Kidney glomerular epithelial cell (primary cell): ENCODE data around the gene USP20.
"Not testable (repeated sequence)": the region's sequence is repeated elsewhere in the genome, so short reads cannot be mapped to it uniquely, and the experiment has no call there.

Experiments
- DNase-seq: peaks from one replicate; lab custom pipeline; 2025; lab: John Stamatoyannopoulos, UW

USP20 gene

DNA sequence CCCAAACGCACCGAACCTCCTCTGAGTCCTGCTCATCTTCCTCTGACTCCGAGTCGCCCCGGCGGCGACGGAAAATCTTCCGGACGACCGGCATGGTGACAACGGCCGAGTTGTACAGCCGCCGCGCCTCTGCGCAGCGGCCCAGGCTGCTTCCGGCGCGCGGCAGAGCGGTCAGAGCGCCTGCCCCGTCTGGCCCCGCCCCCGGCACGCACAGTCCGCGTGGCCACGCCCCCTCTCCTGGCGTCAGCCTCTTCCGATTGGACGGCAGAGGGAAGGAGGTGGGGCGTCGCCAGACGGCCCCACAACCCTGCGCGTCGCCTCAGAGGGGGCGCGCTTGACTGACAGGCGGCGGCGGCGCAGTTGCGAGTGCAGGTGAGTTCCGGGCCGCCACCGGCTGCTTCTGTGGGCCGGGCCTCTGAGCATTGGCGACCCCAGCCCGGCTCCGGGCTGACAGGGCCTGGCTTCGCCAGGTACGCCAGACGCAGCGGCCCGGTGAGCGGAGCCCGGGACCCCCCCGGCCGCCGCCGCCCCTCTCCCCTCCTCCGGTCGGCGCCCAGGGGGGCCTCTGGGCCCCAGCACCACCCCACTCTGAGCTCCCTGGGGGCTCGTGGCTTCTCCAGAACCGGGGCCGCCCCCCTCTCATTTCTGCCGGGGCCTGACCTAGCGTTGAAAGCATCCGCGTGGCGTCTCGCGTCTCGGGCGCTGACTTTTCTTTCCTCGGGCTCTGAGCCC, at the start of gene USP20, which contains the start of gene C9orf78:
TSS of gene USP20 (plus strand) at position 331 of the 732 bp plus-strand sequence. CDS start 17,098 bp downstream, outside the sequence.
TSS of gene C9orf78 (minus strand) at position 148 of the 732 bp plus-strand sequence. CDS start at position 94, 54 bp downstream.
- peak; percentile 84 for DNase-seq

DNA sequence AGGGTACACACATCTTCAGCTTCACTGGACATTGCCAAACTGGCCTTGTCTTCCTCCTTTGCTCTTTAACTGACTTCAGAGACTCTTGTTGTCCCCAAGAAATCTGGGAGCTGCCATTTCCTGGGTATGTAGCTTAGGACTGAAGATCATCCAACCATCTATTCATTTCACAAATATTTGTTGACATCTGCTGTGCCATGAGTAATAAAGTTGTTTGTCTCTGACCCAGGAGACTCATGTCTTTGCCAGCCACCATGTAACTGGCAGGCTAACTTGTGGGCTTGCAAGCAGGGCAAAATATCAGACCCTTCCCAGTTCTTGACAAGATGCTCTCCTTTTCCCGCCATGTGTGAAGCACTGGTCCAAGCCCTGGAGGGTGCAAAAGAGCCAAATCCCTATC, 49.4 kb upstream of the USP20 start:
- no peak for DNase-seq

DNA sequence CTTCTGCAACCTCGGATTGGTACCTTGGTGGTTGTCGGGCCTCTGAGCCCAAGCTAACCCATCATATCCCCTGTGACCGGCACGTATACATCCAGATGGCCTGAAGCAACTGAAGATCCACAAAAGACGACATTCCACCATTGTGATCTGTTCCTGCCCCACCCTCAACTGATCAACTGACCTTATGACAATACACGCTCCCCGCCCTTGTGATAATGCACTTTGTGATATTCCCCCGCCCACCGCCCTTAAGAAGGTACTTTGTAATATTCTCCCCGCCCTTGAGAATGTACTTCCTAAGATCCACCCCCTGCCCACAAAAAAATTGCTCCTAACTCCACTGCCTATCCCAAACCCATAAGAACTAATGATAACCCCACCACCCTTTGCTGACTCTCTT, 48.8 kb upstream of the USP20 start:
- DNase-seq, result no peak

DNA sequence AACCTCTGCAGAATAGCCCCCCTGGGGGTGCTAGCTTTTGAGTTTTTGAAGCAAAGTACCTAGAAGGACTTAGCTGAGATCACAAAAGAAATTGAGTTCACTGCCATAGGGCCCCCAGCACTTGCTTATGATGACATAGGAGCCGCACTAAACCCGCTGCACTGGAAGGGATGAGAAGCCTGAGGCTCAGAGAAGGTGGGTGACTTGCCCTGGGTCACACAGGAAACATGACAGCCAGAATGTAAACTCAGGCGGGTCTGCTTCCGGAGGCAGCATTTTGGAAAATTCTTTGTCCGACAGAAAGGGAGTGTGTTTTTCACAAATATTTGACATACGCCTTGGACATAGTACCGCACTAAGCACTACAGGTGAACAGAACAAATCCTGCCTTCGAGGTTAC, 40.7 kb upstream of the USP20 start:
- no peak for DNase-seq

DNA sequence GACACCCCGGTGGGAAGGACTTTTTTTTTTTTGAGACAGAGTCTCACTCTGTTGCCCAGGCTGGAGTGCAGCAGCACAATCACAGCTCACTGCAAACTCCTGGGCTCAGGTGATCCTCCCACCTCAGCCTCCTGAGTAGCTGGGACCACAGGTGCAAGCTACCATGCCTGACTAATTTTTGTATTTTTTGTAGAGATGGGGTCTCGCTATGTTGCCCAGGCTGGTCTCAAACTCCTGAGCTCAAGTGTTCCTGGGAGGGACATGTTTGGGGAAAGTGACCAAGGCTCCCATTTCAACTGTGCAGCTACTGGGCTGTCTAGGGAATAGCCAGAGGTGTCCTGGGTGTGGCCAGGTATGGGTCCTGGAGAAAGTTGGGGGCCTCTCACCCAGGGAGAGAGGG, 39.2 kb upstream of the USP20 start:
- DNase-seq, result not testable (repeated sequence)

DNA sequence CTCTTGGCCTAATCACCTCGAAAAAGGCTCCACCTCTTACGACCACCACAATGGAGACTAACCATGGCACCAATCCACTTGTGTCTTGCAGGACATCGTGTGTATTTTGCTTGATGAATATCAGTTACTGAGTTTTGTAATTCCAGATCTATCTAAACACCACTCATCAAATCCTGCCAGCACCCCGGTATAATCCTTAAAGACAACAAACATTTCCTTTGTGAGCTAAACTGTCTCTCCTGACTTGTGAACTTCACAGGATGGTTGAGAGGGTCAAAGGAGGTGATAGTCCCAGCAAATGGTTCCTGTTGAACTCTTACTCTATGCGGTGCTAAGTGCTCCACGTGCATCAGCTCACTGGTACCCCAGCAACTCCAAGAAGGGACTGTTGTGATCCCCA, 36.3 kb upstream of the USP20 start:
- no peak for DNase-seq

DNA sequence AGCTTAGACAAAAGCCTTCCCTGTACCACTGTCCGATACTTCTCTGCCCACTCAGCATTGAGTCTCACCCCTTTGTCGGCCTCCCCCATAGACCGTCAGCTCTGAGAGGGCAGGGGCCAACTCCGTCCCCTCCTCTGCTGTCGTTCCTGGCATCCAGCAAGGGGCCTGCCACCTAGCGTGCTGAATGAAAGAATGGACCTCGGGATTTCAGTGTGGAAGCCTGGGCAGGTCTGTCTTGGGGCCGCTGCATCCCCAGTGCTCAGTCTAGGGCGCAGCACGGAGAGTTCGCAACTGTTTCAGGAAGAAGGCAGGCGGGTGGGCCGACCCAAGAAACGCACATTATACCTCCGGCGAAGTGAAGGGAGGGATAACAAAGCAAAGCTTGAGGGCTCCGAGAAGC, 33.8 kb upstream of the USP20 start:
- no peak for DNase-seq

DNA sequence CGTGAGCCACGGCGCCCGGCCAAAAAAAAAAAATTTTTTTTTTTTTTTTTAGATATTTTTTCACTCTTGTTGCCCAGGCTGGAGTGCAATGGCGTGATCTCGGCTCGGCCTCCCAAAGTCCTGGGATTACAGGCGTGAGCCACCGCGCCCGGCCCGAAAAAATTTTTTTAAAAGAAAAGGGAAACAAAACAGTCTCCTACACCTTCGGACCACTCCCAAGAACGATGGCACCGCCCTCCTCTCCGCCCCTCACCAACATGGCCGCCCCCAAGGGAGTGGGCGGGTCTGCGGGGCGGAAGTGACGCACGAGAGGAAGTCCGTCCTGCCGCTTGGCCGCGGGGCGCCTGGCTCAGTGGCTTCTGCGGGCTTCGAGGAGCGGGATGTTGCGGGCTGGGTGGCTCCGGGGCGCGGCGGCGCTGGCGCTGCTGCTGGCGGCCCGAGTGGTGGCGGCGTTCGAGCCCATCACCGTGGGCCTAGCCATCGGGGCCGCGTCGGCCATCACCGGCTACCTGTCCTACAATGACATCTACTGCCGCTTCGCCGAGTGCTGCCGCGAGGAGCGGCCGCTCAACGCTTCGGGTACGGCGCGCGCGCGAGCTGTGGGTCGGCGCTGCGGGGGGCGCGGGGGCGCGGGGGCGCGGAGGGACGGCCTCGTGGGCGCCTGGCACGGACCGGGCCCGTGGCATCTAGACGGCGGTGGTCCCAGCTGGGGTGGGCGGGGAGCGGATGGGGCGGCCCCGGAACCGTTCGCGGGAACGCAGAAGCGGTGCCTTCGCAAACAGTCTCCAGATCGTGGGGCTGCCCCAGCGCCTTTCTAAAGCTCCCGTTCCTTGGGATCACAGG, 32.2 kb upstream of the USP20 start, which contains the start of gene TOR1B:
TSS of gene TOR1B (plus strand) at position 352 of the 843 bp plus-strand sequence. CDS start at position 381, 29 bp downstream.
- peak; percentile 88 for DNase-seq

DNA sequence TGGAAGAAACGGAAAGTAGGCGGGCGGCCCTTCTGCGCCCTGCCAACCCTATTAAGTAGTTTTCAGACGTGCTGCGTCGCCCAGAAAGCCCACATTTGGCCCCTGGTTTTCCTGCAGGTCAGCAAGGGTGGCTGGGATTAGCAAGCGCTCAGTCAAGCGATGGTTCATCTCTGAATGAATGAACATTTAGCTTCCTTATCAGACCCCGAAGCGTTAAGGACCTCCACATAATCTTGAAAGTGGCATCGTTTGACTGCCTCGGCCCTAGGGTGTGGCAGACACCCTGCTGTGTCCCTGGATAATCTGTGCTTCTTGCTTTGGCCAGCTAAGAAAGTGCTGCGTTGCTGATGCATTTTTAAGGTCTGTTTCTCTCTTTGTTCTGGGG, 31.6 kb upstream of the USP20 start:
- no peak for DNase-seq

DNA sequence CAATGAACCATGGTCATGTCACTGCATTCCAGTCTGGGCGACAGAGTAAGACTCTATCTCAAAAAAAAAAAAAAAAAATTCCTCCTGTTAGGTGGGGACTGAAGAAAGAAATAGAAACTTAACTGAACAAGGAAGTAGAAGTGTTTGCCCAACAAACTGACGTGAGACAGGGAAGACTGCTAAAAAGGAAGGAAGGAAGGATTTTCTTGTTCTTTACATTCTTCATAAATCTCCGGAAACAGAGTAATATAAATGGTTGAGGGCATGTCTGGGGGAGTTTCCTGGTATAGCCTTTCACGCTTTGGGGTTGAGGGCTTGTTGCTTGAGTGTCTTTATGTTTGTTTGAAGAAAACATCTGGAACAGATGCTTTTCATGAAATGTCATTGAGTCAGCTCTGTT, 29.2 kb upstream of the USP20 start:
- no peak for DNase-seq

DNA sequence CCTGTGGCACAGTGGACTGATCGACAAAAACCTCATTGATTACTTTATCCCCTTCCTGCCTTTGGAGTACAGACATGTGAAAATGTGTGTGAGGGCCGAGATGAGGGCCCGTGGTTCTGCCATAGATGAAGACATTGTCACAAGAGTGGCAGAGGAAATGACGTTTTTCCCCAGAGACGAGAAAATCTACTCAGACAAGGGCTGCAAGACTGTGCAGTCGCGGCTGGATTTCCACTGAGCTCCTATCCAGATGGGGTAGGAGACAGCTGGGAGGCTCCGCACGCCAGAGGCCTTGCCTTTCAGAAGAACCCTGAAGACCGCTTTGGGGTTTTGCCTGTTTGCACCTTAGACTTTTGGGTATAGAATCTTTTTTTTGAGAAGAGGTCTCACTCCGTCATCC, 25.9 kb upstream of the USP20 start:
- no peak for DNase-seq

DNA sequence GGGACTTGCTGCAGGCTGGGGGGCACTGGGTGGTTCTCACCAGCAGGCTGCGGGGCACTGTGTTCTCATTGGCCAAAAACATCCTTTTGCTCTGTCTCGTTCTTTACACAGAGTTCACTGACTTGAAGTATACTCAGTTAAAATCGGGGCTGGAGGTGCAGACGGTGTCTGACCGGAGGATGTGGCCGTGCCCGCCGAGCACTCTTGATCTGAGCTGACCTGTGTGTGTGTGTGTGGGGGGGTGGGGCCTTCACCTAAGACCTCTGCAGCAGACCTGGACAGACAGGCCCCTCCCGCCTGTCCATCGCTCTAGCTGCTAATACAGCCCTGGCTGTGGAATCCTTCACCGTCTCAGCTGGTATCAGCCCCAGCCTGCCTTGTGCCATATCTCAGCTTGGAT, 25.1 kb upstream of the USP20 start:
- DNase-seq, result no peak

DNA sequence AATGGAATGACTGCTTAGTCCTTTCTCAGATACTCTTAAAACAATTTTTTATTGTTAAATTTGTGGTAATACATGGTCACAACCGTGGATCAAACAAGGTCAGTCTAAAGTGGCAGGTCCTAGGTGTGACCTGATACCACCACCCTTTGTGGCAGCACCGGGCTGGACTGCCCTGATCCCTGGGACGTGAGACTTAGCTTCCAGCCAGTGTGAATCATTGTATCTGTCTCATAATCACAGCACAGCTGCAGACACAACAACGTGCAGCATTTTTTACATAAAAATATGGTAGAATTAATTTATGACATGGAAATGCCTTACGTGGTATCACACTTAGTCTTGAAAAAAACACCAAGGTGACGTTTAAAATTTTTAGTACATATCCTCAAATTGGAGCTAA, 24.5 kb upstream of the USP20 start:
- no peak for DNase-seq

DNA sequence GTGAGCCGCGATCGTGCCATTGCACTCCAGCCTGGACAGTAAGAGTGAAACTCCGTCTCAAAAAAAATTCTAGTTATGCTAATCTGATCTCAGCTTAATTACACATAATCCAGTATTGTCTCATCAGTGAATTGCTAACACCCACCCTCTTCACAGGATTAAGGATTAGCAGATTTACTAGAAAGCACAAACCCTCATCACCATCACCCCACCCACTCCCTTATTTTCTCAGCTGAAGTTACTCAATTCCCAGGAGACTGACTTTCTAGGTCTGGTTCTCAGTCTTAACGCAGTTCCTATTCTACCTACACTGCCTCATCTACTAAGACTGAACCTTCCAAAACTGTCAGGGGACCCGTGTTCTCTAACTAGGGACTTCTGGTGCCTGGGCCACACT, 23.3 kb upstream of the USP20 start:
- DNase-seq, result no peak

DNA sequence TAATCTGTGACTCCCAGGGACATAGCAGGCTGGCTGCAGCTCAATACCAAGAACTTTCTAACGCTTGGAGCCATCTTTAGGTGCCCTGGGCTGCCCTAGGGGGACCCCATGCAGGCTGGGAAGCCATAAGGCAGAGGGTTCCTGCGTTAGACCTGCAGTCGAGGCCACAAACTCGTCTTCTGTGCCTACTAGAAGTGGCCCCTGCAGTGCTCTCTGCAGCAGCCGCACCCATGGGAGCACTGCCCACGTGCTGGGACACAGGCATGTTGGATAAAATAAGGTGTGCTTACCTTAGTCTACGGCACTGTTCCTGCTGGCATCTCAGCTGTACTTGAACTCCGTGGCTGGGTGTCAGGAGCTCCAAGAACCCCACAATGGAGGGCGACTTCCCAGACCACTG, 22.9 kb upstream of the USP20 start:
- no peak for DNase-seq

DNA sequence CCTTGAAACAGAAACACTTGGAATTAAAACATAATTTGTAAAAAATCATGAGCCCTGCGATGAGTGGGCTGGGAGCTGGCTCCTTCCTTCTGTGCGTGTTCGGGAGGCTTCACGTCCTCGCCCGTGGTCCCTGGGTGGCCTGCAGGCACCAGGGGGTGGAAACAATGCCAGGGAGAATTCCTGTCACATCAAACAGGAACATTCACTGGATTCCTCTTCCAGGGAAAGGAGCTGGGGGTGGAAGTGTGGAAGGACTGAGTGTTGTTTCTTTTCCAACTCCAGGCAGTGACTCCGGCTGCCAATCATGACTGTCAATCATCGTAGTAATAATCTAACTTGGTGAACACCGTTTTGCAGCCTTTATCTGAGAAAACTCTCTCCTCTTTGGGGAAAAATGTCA, 21.6 kb upstream of the USP20 start:
- DNase-seq, result no peak

DNA sequence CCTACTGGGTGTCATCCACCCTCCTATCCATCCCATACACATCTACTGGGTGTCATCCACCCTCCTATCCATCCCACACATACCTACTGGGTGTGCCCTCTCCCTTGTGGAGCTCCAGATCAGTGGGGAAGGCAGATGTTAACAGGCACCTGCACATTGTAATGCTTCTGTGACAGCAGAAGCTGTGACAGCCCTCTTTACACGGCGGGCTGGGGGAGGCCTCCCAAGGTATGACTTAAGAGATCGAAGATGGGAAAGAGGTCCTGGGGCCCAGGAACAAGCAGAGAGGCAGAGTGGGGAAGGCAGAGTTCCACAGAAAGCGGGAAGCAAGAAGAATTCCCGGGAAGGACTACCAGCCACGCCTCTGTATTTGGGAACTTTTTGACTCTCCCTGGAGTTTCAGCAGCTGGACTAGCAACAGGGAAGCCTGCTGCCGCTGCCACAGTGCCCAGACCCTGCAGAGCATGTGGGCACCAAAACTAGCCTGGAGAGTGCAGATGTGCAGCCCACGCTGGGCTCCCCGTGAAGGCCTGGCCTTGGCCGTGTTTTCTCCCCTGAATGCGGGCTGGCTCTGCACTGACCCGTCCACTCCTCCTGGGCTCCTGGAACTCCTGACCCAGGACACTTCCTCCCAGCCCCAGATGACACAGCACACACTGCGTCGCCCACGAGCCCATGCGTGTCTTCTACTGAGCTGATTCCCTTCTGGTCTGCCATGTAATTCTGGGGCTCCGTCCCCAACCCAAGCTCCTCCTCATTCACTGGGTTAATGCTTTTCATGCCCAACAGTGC, 20.6 kb upstream of the USP20 start:
- no peak for DNase-seq

DNA sequence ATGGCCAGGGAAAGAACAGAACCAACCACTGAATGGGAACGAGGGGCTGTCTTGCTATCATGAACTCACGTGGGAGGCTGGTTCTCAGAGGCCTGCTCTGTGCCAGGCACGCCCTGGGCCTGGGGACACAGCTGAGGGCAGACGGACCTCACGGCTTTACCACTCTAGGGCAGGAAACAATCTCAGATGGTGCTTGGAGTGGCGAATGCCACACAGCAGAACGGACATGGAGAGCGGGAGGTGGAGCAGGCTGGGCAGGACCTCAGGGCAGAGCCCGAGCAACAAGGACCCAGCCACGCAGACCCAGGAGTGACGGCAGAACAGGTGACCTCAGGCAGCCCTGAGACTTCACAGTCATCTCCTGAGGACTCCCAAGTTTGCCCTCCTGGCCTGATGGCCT, 20.0 kb upstream of the USP20 start:
- no peak for DNase-seq

DNA sequence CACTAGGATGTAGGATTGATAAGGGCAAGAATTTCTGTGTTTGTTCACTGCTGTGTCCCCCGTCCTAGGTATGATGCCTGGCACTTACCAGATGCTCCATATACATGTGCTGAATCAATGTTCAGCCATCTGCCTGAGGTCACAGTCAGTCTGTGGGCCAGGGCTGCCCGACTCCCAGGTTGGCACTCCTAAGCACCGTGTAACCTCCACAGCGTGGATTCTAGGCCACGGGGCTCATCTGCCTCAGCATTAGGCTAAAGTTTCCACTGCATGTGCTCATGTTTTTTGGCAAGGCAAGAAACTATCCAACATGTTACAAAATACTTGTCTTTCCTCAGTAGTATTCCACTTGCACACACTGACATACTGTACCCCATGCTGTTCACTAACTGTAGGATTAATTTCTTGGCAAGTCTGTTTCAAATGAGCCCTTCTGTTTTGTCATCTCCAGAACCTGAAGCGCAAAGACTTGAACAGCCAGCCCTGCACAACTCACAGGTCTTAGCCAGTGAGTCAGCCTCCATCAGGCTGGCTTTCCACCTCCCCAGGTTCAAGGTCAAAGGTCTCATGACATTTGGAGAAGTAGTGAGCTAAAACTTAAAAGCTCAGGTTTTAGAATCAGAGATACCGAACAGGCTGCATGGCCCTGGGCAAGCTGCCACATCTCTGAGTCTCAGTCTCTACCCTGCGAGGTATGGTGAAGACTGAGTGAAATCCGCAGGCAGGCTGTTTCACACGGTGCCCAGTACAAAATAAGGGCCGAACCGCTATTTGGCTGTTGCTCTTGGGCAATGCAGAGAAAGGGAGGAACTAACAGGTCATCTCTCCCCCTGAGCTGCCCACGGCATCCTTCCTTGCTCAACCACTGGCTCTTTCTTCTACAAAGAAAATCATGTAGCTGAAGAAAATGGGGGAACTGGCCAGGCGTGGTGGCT, 18.5 kb upstream of the USP20 start:
- DNase-seq, result no peak

DNA sequence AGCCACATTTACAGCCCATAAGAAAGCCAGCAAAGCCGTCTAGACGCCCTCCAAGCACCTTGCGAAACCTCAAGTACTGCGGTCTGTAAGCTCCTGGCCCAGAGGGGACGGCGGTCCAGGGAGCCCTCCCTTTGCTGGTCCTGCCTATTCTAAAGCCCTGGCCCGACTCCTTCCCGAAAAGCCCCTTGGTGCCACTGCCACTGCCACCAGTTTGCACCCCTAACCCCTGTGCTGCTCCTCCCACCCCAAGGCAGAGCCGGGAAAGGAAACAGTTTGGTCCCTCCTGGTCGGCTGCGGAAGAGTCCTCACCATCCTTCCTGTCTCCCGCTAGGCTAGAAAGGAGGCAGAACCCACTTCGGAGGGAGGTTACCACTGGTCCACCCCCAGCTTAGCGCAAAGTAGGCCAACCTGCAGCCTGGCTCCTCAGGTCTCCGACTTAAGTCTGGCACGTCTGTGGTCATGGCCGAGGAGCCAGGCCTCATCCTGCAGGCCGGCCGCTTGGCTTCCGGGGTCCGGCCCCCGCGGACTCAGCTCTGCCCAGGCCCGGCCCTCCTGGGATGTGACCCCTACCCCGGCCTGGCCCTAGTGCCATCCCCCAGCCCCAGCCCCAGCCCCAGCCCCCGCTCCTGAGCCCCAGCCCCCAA, 12.2 kb upstream of the USP20 start:
- no peak for DNase-seq

DNA sequence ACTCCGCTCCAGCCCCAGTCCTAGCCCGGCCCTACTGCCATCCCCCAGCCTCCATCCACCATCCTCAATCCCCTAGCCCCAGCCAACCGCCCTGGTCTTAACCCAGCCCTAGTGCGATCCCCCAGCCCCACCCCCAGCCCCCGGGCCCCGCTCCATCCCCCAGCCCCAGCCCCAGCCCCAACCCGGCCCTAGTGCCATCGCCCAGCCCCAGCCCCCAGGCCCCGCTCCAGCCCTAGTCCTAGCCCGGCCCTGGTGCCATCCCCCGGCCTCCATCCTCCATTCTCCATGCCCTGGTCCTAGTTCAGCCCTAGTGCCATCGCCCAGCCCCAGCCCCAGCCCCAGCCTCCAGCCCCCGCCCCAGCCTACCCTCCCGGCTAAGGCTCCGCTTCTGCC, 11.7 kb upstream of the USP20 start:
- no peak for DNase-seq
